Tibial nerve (tissue), 3 donors: ENCODE data around the gene SLAMF1.

Experiments
- POLR2A ChIP-seq, 2 donors: fragments of 450-650 bp; IDR thresholded peaks; one replicate each; pipeline ENCODE4 v1.6.1; 2017; ENCODE audit warnings: antibody characterized with exemption in 2 of 2, mild to moderate bottlenecking in 2 of 2, moderate library complexity in 2 of 2
- TF ChIP-seq, protein P1 (sequence below), 5 experiments: fragments of 200-600 bp in 3 of 5; fragments of 450-650 bp in 2 of 5; sonication (generic) in 3 of 5; IDR thresholded peaks; one replicate each; pipeline ENCODE4 v1.5.1; 2016 to 2019; ENCODE audit warnings: antibody characterized with exemption in 5 of 5, mild to moderate bottlenecking in 3 of 5, moderate library complexity in 2 of 5

- TF ChIP-seq, protein P1, sequence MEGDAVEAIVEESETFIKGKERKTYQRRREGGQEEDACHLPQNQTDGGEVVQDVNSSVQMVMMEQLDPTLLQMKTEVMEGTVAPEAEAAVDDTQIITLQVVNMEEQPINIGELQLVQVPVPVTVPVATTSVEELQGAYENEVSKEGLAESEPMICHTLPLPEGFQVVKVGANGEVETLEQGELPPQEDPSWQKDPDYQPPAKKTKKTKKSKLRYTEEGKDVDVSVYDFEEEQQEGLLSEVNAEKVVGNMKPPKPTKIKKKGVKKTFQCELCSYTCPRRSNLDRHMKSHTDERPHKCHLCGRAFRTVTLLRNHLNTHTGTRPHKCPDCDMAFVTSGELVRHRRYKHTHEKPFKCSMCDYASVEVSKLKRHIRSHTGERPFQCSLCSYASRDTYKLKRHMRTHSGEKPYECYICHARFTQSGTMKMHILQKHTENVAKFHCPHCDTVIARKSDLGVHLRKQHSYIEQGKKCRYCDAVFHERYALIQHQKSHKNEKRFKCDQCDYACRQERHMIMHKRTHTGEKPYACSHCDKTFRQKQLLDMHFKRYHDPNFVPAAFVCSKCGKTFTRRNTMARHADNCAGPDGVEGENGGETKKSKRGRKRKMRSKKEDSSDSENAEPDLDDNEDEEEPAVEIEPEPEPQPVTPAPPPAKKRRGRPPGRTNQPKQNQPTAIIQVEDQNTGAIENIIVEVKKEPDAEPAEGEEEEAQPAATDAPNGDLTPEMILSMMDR (IDR thresholded peaks at IDR 0.05), result peak; percentile 31 to 60 (median 47)
- TF ChIP-seq POLR2A (IDR thresholded peaks at IDR 0.05), result no peak
These were observed 39.7 kb downstream of the SLAMF1 start for GRCh38 chr1:160607011-160607671.
